HG03520 (cell line): ENCODE results near the gene TLN1.

Experiments
- ATAC-seq: cut with Tn5 transposase; IDR thresholded peaks from one replicate; pipeline ENCODE4 v1.9.1; 2021; ENCODE audit warnings: mild to moderate bottlenecking, moderate library complexity; ENCODE audit not compliant: unreplicated experiment

The TLN1 gene

DNA sequence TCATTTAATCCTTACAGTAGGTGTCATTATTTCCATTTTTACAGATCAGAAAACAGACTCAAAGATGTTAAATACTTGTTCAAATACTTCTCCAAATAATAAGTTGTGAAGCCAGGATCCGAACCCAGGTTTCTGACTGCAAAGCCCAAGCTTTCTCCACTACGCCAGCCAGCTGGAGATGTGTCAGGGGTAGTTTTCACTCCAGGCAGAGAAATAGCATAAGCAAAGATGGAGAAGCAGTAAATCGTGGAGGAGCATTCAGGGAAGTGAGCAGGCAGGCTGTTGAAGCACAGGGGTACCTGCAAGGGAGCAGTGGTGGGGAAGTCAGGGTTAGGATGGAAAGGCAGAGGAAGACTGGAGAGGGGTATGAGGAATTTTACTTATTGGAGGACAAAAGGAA, 2.9 kb downstream of the TLN1 start:
- no peak for ATAC-seq

GRCh38 chr9:35728041-35728971, 3.7 kb downstream of the TLN1 start:
- ATAC-seq, result no peak

DNA sequence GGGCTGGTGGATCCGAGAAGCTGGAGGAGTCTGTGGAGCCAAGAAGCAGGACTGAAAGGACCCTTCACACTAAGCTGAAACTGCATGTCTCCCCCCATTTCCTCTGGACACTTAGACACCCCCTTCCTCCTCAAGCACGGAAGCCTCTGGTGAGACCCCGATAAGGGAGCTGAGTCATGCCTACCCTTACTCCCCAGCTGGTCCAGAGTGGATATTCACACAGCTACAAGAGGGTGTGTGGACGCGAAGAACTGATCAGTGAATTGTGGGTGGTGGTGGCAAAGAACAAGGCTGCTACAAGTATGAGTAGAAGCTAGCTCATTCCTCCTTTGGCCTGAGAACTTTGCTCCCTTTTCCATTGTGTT, 4.3 kb downstream of the TLN1 start:
- no peak for ATAC-seq

DNA sequence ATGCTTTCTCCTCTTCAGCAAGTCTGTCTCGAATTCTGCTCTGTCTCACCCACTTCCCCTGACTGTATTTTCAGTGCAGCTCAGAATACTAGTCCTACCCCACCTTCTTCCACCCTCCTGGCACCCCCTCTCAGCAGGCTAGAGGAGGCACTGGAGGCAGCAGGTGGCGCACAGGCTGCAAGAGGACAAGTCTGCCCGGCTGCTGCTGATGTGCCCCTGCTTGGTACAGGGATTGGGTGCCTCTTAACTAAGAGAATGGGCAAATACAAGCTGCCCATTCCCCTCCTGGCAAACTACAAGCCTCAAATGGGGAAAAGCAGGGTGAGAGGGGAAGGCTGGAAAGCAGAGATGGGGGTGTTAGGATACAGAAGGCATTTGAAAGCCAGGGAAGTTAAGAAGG, 5.1 kb downstream of the TLN1 start:
- ATAC-seq, result no peak

GRCh38 chr9:35725362-35725761, 6.6 kb downstream of the TLN1 start:
- no peak for ATAC-seq

- ATAC-seq, result no peak
These were observed 8.1 kb downstream of the TLN1 start for GRCh38 chr9:35723908-35724307.

DNA sequence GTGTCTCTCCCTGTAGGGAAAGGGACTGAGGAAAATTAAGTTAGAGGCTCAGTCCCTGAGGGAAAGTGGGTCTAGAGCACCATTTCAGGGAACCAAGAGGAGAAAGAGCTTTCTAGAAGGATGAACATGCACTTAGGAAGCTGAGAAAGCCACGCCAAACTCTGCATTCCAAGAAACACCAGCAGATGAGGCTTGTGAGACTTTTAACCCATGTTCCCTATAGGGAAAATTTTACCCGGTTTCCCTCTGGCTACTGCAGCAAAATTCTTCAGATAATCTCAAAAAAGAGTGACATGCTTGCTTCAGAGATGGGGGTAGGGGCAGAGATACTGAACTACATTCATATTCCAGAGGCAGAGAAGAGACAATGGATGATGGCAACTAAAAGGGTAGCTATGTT, 8.6 kb downstream of the TLN1 start:
- no peak for ATAC-seq

- no peak for ATAC-seq
These were observed 12.4 kb downstream of the TLN1 start for GRCh38 chr9:35719546-35719945.

- ATAC-seq, result no peak
These were observed 13.1 kb downstream of the TLN1 start for GRCh38 chr9:35718721-35719511.

GRCh38 chr9:35717132-35717870, 14.7 kb downstream of the TLN1 start:
- ATAC-seq, result no peak

DNA sequence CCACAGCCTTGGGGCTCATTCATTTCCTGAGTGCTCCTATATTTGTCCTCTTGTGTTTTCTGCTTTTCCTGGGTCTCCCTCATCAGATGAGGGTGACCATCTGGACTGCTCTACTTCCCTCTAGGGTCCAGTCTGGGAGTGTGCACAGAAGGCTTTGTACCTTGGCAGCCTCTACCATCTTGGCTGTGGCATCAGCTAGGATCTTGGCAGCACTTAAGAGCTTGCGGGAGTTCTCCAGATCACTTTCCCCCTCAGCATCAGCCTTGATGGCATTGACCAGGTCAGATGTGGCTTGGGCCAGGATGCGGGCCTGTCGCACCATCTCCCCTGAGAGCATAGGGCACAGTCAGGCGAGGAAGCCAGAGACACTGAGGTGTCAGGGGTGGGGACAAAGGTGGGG, 15.8 kb downstream of the TLN1 start:
- ATAC-seq, result no peak

- ATAC-seq, result no peak
These were observed 17.3 kb downstream of the TLN1 start for GRCh38 chr9:35714579-35715252.

DNA sequence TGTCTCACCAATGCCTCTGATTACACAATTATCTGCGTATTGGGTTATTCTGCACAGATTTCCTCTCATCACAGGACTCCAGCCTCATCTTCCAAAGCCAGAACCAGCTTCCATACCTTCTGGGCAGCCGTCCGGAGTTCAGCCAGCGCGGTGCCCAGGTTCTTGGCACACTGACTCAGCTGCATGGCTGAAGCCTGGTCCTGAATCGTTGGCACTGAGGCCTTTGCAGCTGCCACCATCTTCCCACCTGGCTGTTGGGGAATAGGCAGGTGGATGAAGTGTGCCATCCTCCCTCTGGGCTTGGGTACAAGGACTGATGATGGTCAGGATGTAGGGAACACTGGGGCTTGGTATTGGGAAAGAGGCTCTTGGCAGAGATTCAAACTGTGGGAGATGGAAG, 17.9 kb downstream of the TLN1 start:
- ATAC-seq, result no peak

DNA sequence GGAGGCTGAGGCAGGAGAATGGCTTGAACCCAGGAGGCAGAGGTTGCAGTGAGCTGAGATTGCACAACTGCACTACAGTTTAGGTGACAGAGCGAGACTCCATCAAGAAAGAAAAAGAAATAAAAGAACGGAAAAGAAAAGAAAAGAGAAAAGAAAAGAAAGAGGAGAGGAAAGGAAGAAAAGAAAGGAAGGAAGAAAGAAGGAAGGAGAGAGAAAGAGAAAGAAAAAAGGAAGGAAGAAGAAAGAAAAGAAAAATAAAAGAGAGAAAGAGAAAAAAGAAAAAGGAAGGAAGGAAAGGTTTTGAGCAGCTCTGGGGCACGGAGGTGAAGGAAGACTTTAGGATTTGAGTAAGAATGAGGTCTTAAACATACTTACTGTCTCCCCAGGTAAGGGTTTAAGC, 18.4 kb downstream of the TLN1 start:
- ATAC-seq, result no peak

- ATAC-seq, result no peak
These were observed 19.1 kb downstream of the TLN1 start for GRCh38 chr9:35712762-35713400.

GRCh38 chr9:35711501-35712428, 20.2 kb downstream of the TLN1 start:
- no peak for ATAC-seq

DNA sequence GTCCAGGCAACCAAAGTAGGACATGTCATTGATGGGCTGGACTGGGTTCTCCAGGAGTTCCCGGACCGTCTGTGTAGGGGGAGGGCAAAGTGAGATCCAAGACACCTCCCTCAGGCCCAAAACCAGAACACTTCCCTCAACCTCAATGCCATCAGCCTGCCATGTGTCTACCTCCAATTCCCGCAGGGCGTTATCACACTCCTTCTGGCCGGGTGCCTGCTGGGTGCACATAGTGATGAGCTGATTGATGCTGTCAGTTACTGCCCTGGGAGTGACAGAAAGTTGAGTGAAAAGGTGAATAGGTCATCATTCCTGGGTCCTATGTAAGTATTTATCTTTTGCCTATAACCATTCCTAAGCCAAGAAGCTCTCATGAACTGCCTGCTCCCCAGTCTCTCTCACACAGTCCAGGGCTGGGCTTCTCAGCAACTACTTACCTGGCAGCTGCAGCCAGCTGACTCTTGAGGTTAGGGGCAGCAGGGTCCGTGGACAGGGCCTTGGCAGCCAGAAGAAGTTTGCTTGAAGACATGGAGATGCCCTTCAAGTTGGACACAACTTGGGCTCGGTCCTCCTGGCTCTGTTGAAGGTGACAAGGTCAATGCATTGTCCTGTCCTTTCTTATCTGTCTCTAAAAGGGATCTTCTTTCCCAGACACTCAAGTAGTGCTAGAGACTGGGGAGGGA, 21.0 kb downstream of the TLN1 start:
- ATAC-seq, result no peak

- ATAC-seq, result no peak
These were observed 23.8 kb downstream of the TLN1 start for GRCh38 chr9:35708146-35708545.

- no peak for ATAC-seq
These were observed 25.0 kb downstream of the TLN1 start for GRCh38 chr9:35706951-35707350.
